ENCODE results near the gene FHIT. TPM values are rescaled to one million over a fixed set of nuclear protein-coding genes. Genes with fewer than 3 reads are reported as not detected.
A peak's percentile ranks its signal among the peaks of the same experiment; 100 is the strongest.

The FHIT gene
- total and polyA plus RNA-seq, 9 donors, result 5.1 to 11.8 (median 9.5) TPM

- no peaks in the 10 kb centered on the region for H3K36me3 ChIP-seq
- H3K27ac ChIP-seq, result no peak overlapping the region
- TF ChIP-seq POLR2A (IDR thresholded peaks at IDR 0.05) (no peak), EP300 (IDR thresholded peaks at IDR 0.05) (no peak), CTCF (IDR thresholded peaks at IDR 0.05) (no peak)
- H3K27me3 ChIP-seq, result no peaks in the 10 kb centered on the region
- 78 to 90% (median 89%) methylated on average over 2 of the region's 2 CpGs for WGBS, 3 donors
- intact Hi-C loops (cut with DNase I), result no loop called here
- no peaks in the 10 kb centered on the region for H3K4me1 ChIP-seq (ENCODE audit: insufficient read depth)
- no peak overlapping the region for H3K4me3 ChIP-seq
- DNase-seq, result no peak
- no peaks in the 10 kb centered on the region for H3K9me3 ChIP-seq
Observed at GRCh38 chr3:60629816-60630215, 621.4 kb downstream of the FHIT start.

- TF ChIP-seq EP300 (IDR thresholded peaks at IDR 0.05), result no peak
- Histone ChIP-seq H3K27me3 (no peaks in the 10 kb centered on the region), H3K27ac (no peak overlapping the region), H3K36me3 (no peaks in the 10 kb centered on the region), H3K4me3 (no peak overlapping the region), H3K9me3 (no peaks in the 10 kb centered on the region), H3K4me1 (ENCODE audit: insufficient read depth) (no peaks in the 10 kb centered on the region)
- no peak for DNase-seq
- WGBS, 3 donors, result 3 to 68% (median 57%) methylated on average over 1 of the region's 1 CpG
- intact Hi-C loops (cut with DNase I), result no loop called here
Observed at GRCh38 chr3:60622349-60622748, 628.9 kb downstream of the FHIT start.

DNA sequence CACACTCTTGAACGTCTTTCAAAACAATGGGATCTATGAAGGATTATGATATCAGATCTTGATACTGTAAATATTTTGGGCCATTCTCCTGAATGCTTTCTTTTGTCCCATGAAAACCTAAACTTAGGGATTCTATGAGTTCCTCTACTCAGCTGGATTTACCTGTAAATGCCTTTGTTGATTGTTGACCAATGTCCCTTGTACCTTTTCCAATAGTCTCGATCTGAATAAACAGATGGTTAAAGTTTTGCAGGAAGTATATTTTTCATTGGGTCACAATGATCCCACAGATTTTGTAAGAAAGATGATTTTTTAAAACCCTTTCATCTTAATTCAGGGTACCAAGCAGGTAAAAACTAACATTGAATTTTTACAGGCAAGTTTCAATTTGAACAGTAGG lies 634.1 kb downstream of the FHIT start:
- Histone ChIP-seq H3K36me3 (no peaks in the 10 kb centered on the region), H3K9me3 (no peaks in the 10 kb centered on the region), H3K4me3 (no peak overlapping the region), H3K4me1 (ENCODE audit: insufficient read depth) (no peaks in the 10 kb centered on the region), H3K27ac (no peak overlapping the region), H3K27me3 (no peaks in the 10 kb centered on the region)
- 71 to 92% (median 84%) methylated on average over 2 of the region's 2 CpGs for WGBS, 3 donors
- intact Hi-C loops (cut with DNase I), result no loop called here
- TF ChIP-seq POLR2A (IDR thresholded peaks at IDR 0.05), result no peak
- no peak for TF ChIP-seq EP300 (IDR thresholded peaks at IDR 0.05)
- no peak for TF ChIP-seq CTCF (IDR thresholded peaks at IDR 0.05)
- no peak for DNase-seq

DNA sequence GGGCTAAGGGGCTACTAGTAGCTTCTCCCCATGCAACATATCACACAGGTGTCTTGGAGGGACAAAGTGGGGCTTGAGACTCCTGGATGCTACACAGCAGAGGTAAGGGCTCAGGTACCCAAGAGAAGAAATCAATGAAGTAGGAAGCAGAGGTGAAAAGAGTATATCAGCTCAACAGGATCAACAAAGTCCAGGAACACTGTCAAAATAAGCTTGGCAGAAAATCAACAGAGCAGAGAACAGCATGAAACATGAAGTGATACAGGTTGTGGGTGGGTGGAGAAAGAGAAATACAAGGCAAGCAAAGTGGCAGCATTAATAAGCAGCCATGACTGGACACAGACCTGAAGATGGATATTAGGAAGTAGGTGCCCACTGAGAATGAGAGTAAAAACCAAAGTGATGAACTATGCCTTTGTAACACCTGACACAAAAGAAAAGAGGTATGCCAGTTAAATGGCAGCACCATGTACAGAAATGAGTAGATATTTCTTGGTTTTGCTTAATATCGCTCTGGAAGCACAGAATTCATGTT lies 637.4 kb downstream of the FHIT start:
- intact Hi-C loops (cut with DNase I), result no loop called here
- no peak for TF ChIP-seq EP300 (IDR thresholded peaks at IDR 0.05)
- TF ChIP-seq CTCF (IDR thresholded peaks at IDR 0.05), result no peak
- TF ChIP-seq POLR2A (IDR thresholded peaks at IDR 0.05), result no peak

GRCh38 chr3:60610441-60611112 lies 640.7 kb downstream of the FHIT start:
- no peak for TF ChIP-seq CTCF (IDR thresholded peaks at IDR 0.05)
- no peak for TF ChIP-seq EP300 (IDR thresholded peaks at IDR 0.05)
- TF ChIP-seq POLR2A (IDR thresholded peaks at IDR 0.05), result no peak

More for the DNA sequence above, 637.4 kb downstream of the FHIT start:
- H3K27ac ChIP-seq, result no peak overlapping the region
- H3K36me3 ChIP-seq, result no peaks in the 10 kb centered on the region
- WGBS, 3 donors, result 88 to 93% (median 90%) methylated on average over 1 of the region's 1 CpG
- no peak overlapping the region for H3K4me3 ChIP-seq
- H3K4me1 ChIP-seq (ENCODE audit: insufficient read depth), result no peaks in the 10 kb centered on the region
- DNase-seq, result no peak
- no peaks in the 10 kb centered on the region for H3K9me3 ChIP-seq
- no peaks in the 10 kb centered on the region for H3K27me3 ChIP-seq

More at GRCh38 chr3:60610441-60611112, 640.7 kb downstream of the FHIT start:
- no peaks in the 10 kb centered on the region for H3K36me3 ChIP-seq
- DNase-seq, result peak in 1 of 5 donors; percentile 34
- no peaks in the 10 kb centered on the region for H3K9me3 ChIP-seq
- no peaks in the 10 kb centered on the region for H3K4me1 ChIP-seq (ENCODE audit: insufficient read depth)
- 64 to 81% (median 80%) methylated on average over 7 of the region's 7 CpGs for whole genome bisulfite sequencing, 3 donors
- H3K27me3 ChIP-seq, result no peaks in the 10 kb centered on the region
- intact Hi-C loops (cut with DNase I), result no loop called here
- H3K27ac ChIP-seq, result no peak overlapping the region
- no peak overlapping the region for H3K4me3 ChIP-seq

Measured in ovary (tissue), 9 donors.